ENCODE results near the gene ALCAM. TPM values are rescaled to one million over a fixed set of nuclear protein-coding genes. Genes with fewer than 3 reads are reported as not detected.

ALCAM gene
- total RNA-seq, 1 donor = 139 TPM

DNA sequence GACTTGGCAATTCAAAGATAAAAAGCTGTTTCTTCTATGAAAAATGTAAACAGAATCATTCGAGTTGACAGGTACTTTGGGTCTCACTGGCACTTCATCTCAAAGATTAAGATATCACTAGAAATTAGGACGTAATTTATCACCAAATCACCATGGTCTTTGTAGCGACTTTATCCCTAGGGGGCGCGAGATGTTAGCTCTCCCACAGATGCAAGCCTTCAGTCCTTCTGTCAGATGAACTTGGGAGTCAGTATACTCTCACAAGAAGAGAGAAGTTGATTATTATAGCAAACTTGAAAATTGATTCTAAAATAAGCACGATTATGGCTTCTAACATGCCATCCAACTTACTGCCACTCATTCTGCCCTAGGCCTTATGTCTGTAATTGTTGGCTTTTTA lies 150.3 kb downstream of the ALCAM start:
- TF ChIP-seq, protein P1, sequence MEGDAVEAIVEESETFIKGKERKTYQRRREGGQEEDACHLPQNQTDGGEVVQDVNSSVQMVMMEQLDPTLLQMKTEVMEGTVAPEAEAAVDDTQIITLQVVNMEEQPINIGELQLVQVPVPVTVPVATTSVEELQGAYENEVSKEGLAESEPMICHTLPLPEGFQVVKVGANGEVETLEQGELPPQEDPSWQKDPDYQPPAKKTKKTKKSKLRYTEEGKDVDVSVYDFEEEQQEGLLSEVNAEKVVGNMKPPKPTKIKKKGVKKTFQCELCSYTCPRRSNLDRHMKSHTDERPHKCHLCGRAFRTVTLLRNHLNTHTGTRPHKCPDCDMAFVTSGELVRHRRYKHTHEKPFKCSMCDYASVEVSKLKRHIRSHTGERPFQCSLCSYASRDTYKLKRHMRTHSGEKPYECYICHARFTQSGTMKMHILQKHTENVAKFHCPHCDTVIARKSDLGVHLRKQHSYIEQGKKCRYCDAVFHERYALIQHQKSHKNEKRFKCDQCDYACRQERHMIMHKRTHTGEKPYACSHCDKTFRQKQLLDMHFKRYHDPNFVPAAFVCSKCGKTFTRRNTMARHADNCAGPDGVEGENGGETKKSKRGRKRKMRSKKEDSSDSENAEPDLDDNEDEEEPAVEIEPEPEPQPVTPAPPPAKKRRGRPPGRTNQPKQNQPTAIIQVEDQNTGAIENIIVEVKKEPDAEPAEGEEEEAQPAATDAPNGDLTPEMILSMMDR (IDR thresholded peaks at IDR 0.05; ENCODE audit: insufficient read depth, low read depth, low read length) = peak; percentile 40
- H3K4me3 ChIP-seq (ENCODE audit: low read depth, low read length) = no peak overlapping the region
- DNase-seq (ENCODE audit: low read depth) = no peak

DNA sequence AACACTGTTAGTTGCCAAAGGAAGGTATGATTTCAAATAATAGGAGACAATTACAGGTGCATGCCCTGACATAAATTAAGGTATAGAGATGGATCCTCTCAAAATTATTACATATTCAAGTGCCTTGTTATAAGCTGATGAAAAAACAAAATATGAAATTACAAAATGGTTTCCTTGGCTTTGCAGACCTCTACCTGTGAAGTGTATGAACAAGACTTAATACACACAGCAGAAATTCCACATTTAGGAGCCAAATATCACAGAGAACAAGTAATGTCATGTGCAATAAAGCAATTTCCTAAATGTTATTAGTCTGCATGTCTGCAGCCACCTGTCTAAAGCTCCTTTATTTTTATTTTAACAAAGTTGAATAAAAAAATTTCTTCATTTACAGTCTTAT lies 151.5 kb downstream of the ALCAM start:
- DNase-seq (ENCODE audit: low read depth) = no peak
- no peak overlapping the region for H3K4me3 ChIP-seq (ENCODE audit: low read depth, low read length)
- TF ChIP-seq, protein P1 (IDR thresholded peaks at IDR 0.05; ENCODE audit: insufficient read depth, low read depth, low read length) = no peak

DNA sequence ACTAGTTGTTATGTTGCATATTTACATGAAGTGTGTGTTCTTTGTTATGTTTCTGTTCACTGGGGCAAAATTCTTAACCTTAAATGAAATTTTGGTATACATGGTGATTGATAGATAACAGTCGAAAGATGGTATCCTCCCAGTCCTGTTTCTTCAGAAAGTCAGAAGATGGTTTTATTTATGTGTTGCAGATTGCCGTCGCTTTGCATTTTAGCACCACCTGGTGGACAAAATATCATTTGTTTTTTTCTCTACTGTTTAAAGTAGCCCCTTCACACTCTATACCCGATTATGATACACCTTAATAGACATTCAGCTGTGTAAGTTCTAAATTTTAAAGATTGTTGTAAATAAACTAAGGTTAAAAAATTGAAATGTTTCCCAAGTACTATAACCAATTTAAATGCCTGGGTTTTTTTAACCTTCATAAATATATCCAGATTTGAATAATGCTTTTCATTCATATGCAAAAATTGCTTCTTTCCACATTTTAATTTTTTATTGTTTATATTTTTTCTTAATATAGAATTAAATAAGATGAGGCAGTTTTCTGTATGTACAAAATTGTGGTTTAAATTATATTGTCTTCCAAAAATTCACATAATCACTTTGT lies 152.2 kb downstream of the ALCAM start:
- TF ChIP-seq, protein P1 (IDR thresholded peaks at IDR 0.05; ENCODE audit: insufficient read depth, low read depth, low read length) = peak; percentile 57
- H3K4me3 ChIP-seq (ENCODE audit: low read depth, low read length) = no peak overlapping the region
- DNase-seq (ENCODE audit: low read depth) = peak; percentile 78

- no peak overlapping the region for H3K4me3 ChIP-seq (ENCODE audit: low read depth, low read length)
- DNase-seq (ENCODE audit: low read depth) = no peak
- TF ChIP-seq, protein P1 (IDR thresholded peaks at IDR 0.05; ENCODE audit: insufficient read depth, low read depth, low read length) = no peak
These were observed 155.1 kb downstream of the ALCAM start for GRCh38 chr3:105521770-105522169.

- TF ChIP-seq, protein P1 (IDR thresholded peaks at IDR 0.05; ENCODE audit: insufficient read depth, low read depth, low read length) = no peak
- no peak overlapping the region for H3K4me3 ChIP-seq (ENCODE audit: low read depth, low read length)
- DNase-seq (ENCODE audit: low read depth) = peak; percentile 42
These were observed 156.8 kb downstream of the ALCAM start for GRCh38 chr3:105523501-105523900.

DNA sequence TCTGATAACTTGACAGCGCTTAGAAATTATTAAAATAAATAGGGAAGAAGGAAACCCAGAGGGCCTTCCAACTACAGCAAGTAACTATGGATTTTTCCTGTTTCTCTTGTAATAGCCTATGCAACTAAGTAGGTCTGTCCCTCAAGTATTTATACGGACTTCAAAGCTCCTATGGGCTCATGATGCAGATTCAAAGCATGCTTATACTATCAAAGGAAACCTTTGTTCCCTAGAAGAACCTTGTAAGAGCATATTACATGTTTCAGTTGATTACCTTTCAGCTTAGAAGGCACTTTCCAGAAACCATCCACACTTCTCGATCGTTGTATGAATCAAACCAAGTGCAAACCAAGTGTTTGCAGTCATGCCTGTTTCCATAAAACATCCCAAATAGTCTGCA lies 158.8 kb downstream of the ALCAM start:
- H3K4me3 ChIP-seq (ENCODE audit: low read depth, low read length) = no peak overlapping the region
- TF ChIP-seq, protein P1 (IDR thresholded peaks at IDR 0.05; ENCODE audit: insufficient read depth, low read depth, low read length) = no peak
- DNase-seq (ENCODE audit: low read depth) = no peak
